Gastrocnemius medialis (tissue), 4 donors: Measurements from ENCODE around the gene TPD52L1.

Source experiments
- POLR2A ChIP-seq, 2 donors: fragments of 450-650 bp; IDR thresholded peaks; one replicate each; pipeline ENCODE4 v1.6.1; 2017; ENCODE audit warnings: antibody characterized with exemption in 2 of 2, mild to moderate bottlenecking in 2 of 2, moderate library complexity in 2 of 2
- TF ChIP-seq, protein P1 (sequence below), 5 experiments: fragments of 450-650 bp in 3 of 5; fragments of 200-600 bp in 2 of 5; sonication (generic) in 2 of 5; IDR thresholded peaks in 4 of 5; conservative IDR thresholded peaks in 1 of 5; 1 replicate in 4 of 5; 2 replicates in 1 of 5; pipeline ENCODE4 v1.5.1; 2016 to 2019; ENCODE audit warnings: antibody characterized with exemption in 5 of 5, mild to moderate bottlenecking in 3 of 5, moderate library complexity in 3 of 5

DNA sequence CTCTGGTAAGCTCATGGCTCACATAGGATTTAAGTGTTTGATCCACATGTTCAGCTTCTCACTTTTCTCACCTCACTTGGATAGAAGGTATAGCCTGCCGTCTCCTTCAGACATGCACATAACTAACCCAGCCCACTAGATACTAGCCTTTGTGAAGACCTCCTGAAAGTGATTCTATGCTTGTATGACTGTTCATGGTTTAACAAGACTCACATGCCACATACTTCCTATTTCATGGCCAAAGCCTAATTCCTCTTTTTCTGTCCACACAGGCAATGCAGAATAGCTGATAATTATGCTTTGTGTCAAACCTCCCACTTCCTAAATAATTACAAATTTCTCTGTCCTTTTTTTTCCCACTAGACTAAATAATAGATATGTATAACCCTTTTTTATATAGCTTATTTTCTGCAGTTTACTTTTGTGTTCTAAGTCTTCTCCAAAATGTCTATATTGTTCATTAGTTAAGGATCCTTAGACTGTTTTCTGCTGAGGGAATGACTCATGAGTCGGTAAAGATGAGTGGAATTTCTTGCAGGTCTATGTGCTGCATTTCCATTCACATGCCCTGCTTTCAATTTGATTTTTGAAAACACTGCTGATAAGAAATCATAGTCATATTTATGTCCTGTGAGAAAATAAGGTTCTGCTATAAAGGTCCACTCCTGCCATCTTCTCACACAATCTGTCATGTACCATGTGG is 105.2 kb downstream of the TPD52L1 start:
- TF ChIP-seq, protein P1, sequence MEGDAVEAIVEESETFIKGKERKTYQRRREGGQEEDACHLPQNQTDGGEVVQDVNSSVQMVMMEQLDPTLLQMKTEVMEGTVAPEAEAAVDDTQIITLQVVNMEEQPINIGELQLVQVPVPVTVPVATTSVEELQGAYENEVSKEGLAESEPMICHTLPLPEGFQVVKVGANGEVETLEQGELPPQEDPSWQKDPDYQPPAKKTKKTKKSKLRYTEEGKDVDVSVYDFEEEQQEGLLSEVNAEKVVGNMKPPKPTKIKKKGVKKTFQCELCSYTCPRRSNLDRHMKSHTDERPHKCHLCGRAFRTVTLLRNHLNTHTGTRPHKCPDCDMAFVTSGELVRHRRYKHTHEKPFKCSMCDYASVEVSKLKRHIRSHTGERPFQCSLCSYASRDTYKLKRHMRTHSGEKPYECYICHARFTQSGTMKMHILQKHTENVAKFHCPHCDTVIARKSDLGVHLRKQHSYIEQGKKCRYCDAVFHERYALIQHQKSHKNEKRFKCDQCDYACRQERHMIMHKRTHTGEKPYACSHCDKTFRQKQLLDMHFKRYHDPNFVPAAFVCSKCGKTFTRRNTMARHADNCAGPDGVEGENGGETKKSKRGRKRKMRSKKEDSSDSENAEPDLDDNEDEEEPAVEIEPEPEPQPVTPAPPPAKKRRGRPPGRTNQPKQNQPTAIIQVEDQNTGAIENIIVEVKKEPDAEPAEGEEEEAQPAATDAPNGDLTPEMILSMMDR (IDR thresholded peaks at IDR 0.05 in 4 of 5, conservative IDR thresholded peaks at IDR 0.05 in 1 of 5): no peak
- TF ChIP-seq POLR2A (IDR thresholded peaks at IDR 0.05): no peak
